Mesenchymal stem cell (in vitro differentiated cells and primary cell): ENCODE data around the gene SFT2D3.

ENCODE experiments used
- DNase-seq: peaks from one replicate; pipeline ENCODE4 v3.0.0-alpha.2; 2013
- H2AFZ ChIP-seq: one replicate; pipeline ENCODE4 v1.6.1; 2013; ENCODE audit warnings: low read depth, mild to moderate bottlenecking, control low read depth, inconsistent platforms, low read length, moderate library complexity
- H2AK5ac ChIP-seq: 2 replicates; pipeline ENCODE4 v1.6.1; 2013; ENCODE audit warnings: low read length, moderate library complexity, mild to moderate bottlenecking, inconsistent platforms; ENCODE audit not compliant: severe bottlenecking
- H2BK120ac ChIP-seq: one replicate; pipeline ENCODE4 v1.6.1; 2013; ENCODE audit warnings: low read depth, mild to moderate bottlenecking, inconsistent platforms, low read length, moderate library complexity
- H2BK12ac ChIP-seq, 2 experiments: one replicate each; pipeline ENCODE4 v1.6.1; 2013; ENCODE audit warnings: inconsistent platforms in 2 of 2, low read length in 2 of 2, mild to moderate bottlenecking in 2 of 2, moderate library complexity in 2 of 2, control low read depth in 1 of 2
- H2BK15ac ChIP-seq: one replicate; pipeline ENCODE4 v1.6.1; 2013; ENCODE audit warnings: mild to moderate bottlenecking, low read depth, inconsistent platforms; ENCODE audit not compliant: poor library complexity, severe bottlenecking
- H2BK5ac ChIP-seq: 2 replicates; pipeline ENCODE4 v1.6.1; 2013; ENCODE audit warnings: low read depth, mild to moderate bottlenecking, low read length, control low read depth, inconsistent platforms; ENCODE audit not compliant: poor library complexity, severe bottlenecking
- H3K14ac ChIP-seq, 2 experiments: one replicate each; pipeline ENCODE4 v1.6.1; 2013; ENCODE audit warnings: inconsistent platforms in 2 of 2, low read length in 2 of 2, control low read depth in 1 of 2, mild to moderate bottlenecking in 1 of 2, moderate library complexity in 1 of 2
- H3K18ac ChIP-seq, 2 experiments: one replicate each; pipeline ENCODE4 v1.6.1; 2013; ENCODE audit warnings: inconsistent platforms in 2 of 2, low read length in 2 of 2, control low read depth in 1 of 2, low read depth in 1 of 2, mild to moderate bottlenecking in 1 of 2
- H3K23ac ChIP-seq, 2 experiments: one replicate each; pipeline ENCODE4 v1.6.1; 2013; ENCODE audit warnings: inconsistent platforms in 2 of 2, low read length in 2 of 2, mild to moderate bottlenecking in 2 of 2, moderate library complexity in 2 of 2, control low read depth in 1 of 2
- H3K27ac ChIP-seq: 2 replicates; pipeline ENCODE4 v1.5.1; 2013; ENCODE audit warnings: mild to moderate bottlenecking, moderate library complexity, low read length, control low read depth, inconsistent platforms; ENCODE audit not compliant: poor library complexity, severe bottlenecking
- H3K27me3 ChIP-seq, 2 experiments: 2 replicates each; pipeline versions ENCODE4 v1.6.1 to v1.7.0; 2013; ENCODE audit warnings: low read length in 2 of 2, mild to moderate bottlenecking in 2 of 2, moderate library complexity in 2 of 2, control low read depth in 1 of 2, inconsistent platforms in 1 of 2; ENCODE audit not compliant: control insufficient read depth in 1 of 2, insufficient read depth in 1 of 2
- H3K36me3 ChIP-seq, 2 experiments: 2 replicates each; pipeline versions ENCODE4 v1.6.1 to v1.7.0; 2013; ENCODE audit warnings: low read length in 2 of 2, control low read depth in 1 of 2, inconsistent platforms in 1 of 2, low read depth in 1 of 2, mild to moderate bottlenecking in 1 of 2; ENCODE audit not compliant: insufficient read depth in 2 of 2, control insufficient read depth in 1 of 2
- H3K4ac ChIP-seq, 2 experiments: one replicate each; pipeline ENCODE4 v1.6.1; 2013; ENCODE audit warnings: inconsistent platforms in 2 of 2, low read length in 2 of 2, mild to moderate bottlenecking in 2 of 2, moderate library complexity in 2 of 2, control low read depth in 1 of 2, low read depth in 1 of 2
- H3K4me1 ChIP-seq: 2 replicates; pipeline ENCODE4 v1.6.1; 2013; ENCODE audit warnings: low read depth, low read length, control low read depth; ENCODE audit not compliant: control insufficient read depth, insufficient read depth
- H3K4me2 ChIP-seq: 2 replicates; pipeline ENCODE4 v1.6.1; 2013; ENCODE audit warnings: low read length, mild to moderate bottlenecking, inconsistent platforms; ENCODE audit not compliant: poor library complexity, severe bottlenecking
- H3K4me3 ChIP-seq, 2 experiments: 2 replicates each; pipeline versions ENCODE4 v1.5.1 to v1.7.0; 2013; ENCODE audit warnings: low read length in 2 of 2, mild to moderate bottlenecking in 2 of 2, control low read depth in 1 of 2, low read depth in 1 of 2; ENCODE audit not compliant: insufficient read depth in 1 of 2
- H3K79me1 ChIP-seq: replicated peaks from 2 replicates; pipeline ENCODE4 v1.6.1; 2013; ENCODE audit warnings: mild to moderate bottlenecking, control low read depth, low read length, inconsistent platforms; ENCODE audit not compliant: poor library complexity, severe bottlenecking
- H3K9ac ChIP-seq: 2 replicates; pipeline ENCODE4 v1.7.0; 2013; ENCODE audit warnings: mild to moderate bottlenecking, low read length, moderate library complexity
- H3K9me3 ChIP-seq: 2 replicates; pipeline ENCODE4 v1.7.0; 2013; ENCODE audit warnings: mild to moderate bottlenecking, low read length; ENCODE audit not compliant: control insufficient read depth
- H4K8ac ChIP-seq: one replicate; pipeline ENCODE4 v1.6.1; 2013; ENCODE audit warnings: inconsistent platforms, mild to moderate bottlenecking, low read length, moderate library complexity
- H4K91ac ChIP-seq: one replicate; pipeline ENCODE4 v1.6.1; 2013; ENCODE audit warnings: mild to moderate bottlenecking, low read length, inconsistent platforms
- WGBS: methylation state at CpG from one replicate; pipeline ENCODE4 v1.1.7; 2013; ENCODE audit warnings: mixed read lengths; 5-methylcytosine and 5-hydroxymethylcytosine counted together

Gene SFT2D3

GRCh38 chr2:127653421-127654083, 47.7 kb upstream of the SFT2D3 start:
- Histone ChIP-seq H2BK120ac (no peak overlapping the region), H2BK15ac (peak overlapping the region; percentile 65), H3K4me2 (no peak overlapping the region), H3K14ac (no peak overlapping the region), H3K4me3 (no peak overlapping the region), H3K9me3 (no peaks in the 10 kb centered on the region), H3K36me3 (peaks cover 0 to 45% of the 10 kb centered on the region in 2 experiments), H3K4me1 (peaks cover 26% of the 10 kb centered on the region), H2AK5ac (no peak overlapping the region), H2BK12ac (no peak overlapping the region), H2BK5ac (no peak overlapping the region), H3K4ac (no peak overlapping the region), H3K18ac (no peak overlapping the region), H2AFZ (no peak overlapping the region), H3K9ac (no peak overlapping the region), H3K27me3 (peaks cover 0 to 6% of the 10 kb centered on the region in 2 experiments), H4K91ac (peak overlapping the region; percentile 43), H4K8ac (no peak overlapping the region), H3K23ac (no peak overlapping the region), H3K79me1 (peaks cover 2% of the 10 kb centered on the region), H3K27ac (no peak overlapping the region)
- 80% methylated on average over 16 of the region's 16 CpGs for WGBS
- DNase-seq: no peak

GRCh38 chr2:127654084-127654837, 47.0 kb upstream of the SFT2D3 start:
- H3K4me2 ChIP-seq: no peak overlapping the region
- peaks cover 0 to 6% of the 10 kb centered on the region in 2 experiments for H3K27me3 ChIP-seq
- H4K91ac ChIP-seq: no peak overlapping the region
- peak overlapping the region in 1 of 2 experiments; percentile 13 for H3K4ac ChIP-seq
- no peak overlapping the region for H2BK5ac ChIP-seq
- H3K18ac ChIP-seq: no peak overlapping the region
- H2AK5ac ChIP-seq: no peak overlapping the region
- H2AFZ ChIP-seq: no peak overlapping the region
- H2BK12ac ChIP-seq: no peak overlapping the region
- H4K8ac ChIP-seq: no peak overlapping the region
- peaks cover 0 to 45% of the 10 kb centered on the region in 2 experiments for H3K36me3 ChIP-seq
- H3K23ac ChIP-seq: no peak overlapping the region
- no peak overlapping the region for H2BK15ac ChIP-seq
- no peak overlapping the region for H3K27ac ChIP-seq
- H3K9me3 ChIP-seq: no peaks in the 10 kb centered on the region
- no peak for DNase-seq
- peaks cover 2% of the 10 kb centered on the region for H3K79me1 ChIP-seq
- H3K9ac ChIP-seq: no peak overlapping the region
- WGBS: 92% methylated on average over 23 of the region's 24 CpGs
- peak overlapping the region in 1 of 2 experiments; percentile 15 for H3K14ac ChIP-seq
- peaks cover 24% of the 10 kb centered on the region for H3K4me1 ChIP-seq
- H2BK120ac ChIP-seq: no peak overlapping the region
- H3K4me3 ChIP-seq: no peak overlapping the region

GRCh38 chr2:127654838-127655175, 46.5 kb upstream of the SFT2D3 start:
- Histone ChIP-seq H3K4ac (peak overlapping the region in 1 of 2 experiments; percentile 13), H3K4me2 (no peak overlapping the region), H2AFZ (no peak overlapping the region), H2BK12ac (no peak overlapping the region), H2BK15ac (no peak overlapping the region), H3K18ac (no peak overlapping the region), H4K91ac (no peak overlapping the region), H2BK120ac (no peak overlapping the region), H3K27ac (no peak overlapping the region), H2BK5ac (no peak overlapping the region), H3K9ac (no peak overlapping the region), H4K8ac (no peak overlapping the region), H2AK5ac (no peak overlapping the region), H3K4me1 (peaks cover 20% of the 10 kb centered on the region), H3K36me3 (peaks cover 0 to 48% of the 10 kb centered on the region in 2 experiments), H3K9me3 (no peaks in the 10 kb centered on the region), H3K27me3 (peaks cover 0 to 6% of the 10 kb centered on the region in 2 experiments), H3K4me3 (no peak overlapping the region), H3K14ac (peak overlapping the region in 1 of 2 experiments; percentile 15), H3K23ac (no peak overlapping the region), H3K79me1 (peaks cover 3% of the 10 kb centered on the region)
- no peak for DNase-seq
- 97% methylated on average over 8 of the region's 8 CpGs for WGBS
